H1 (cell line): ENCODE data around the gene FAAH2. TPM values are rescaled to one million over a fixed set of nuclear protein-coding genes. Genes with fewer than 3 reads are reported as not detected.

Source experiments
- BACH1 ChIP-seq: IDR thresholded peaks from 2 replicates; pipeline ENCODE4 v1.6.1; 2012; ENCODE audit warnings: low read length, improper control_type of control experiment
- CEBPB ChIP-seq: IDR thresholded peaks from 2 replicates; pipeline ENCODE4 v1.6.1; 2012; ENCODE audit warnings: low read depth, low read length
- EZH2 ChIP-seq: fragments of 200-600 bp; sonication (generic); IDR thresholded peaks from 2 replicates; pipeline ENCODE4 v1.7.1; 2012; ENCODE audit warnings: low read depth, mild to moderate bottlenecking, moderate library complexity, low read length, inconsistent platforms; ENCODE audit not compliant: severe bottlenecking
- HDAC2 ChIP-seq, 2 experiments: fragments of 300-600 bp in 1 of 2; sonication (generic) in 1 of 2; IDR thresholded peaks; 2 replicates each; pipeline ENCODE4 v1.6.1; 2011 to 2012; ENCODE audit warnings: low read depth in 2 of 2, low read length in 2 of 2, mild to moderate bottlenecking in 2 of 2, moderate library complexity in 2 of 2, borderline replicate concordance in 1 of 2, inconsistent platforms in 1 of 2
- RAD21 ChIP-seq, 2 experiments: IDR thresholded peaks in 1 of 2; conservative IDR thresholded peaks in 1 of 2; 2 replicates each; pipeline ENCODE4 v1.6.1; 2011; ENCODE audit warnings: low read depth in 2 of 2, low read length in 2 of 2, improper control_type of control experiment in 1 of 2, inconsistent platforms in 1 of 2, mild to moderate bottlenecking in 1 of 2, moderate library complexity in 1 of 2
- polyA plus RNA-seq, 7 experiments: library from polyadenylated mRNA; depleted of rRNA in 3 of 7; stranded (reverse) in 5 of 7; unstranded in 2 of 7; fragments of >200 nt in 5 of 7; fragments of 200-250 nt in 2 of 7; gene quantifications; 1 replicate in 5 of 7; 2 replicates in 1 of 7; 4 replicates in 1 of 7; pipeline versions ENCODE4 v1.2.1 to v1.2.3, GENCODE V29; 2011 to 2013; ENCODE audit warnings: missing spikeins in 2 of 7, mixed read lengths in 2 of 7
- total RNA-seq: library from RNA; stranded (reverse); fragmentation: NEBNext Ultra II Directional; extraction: Animal tissue kit (Norgen Biotek cat#: 25700); gene quantifications from 2 replicates; pipeline ENCODE4 v1.2.1, GENCODE V29; 2021

FAAH2 gene
- total and polyA plus RNA-seq, 2 of the 8 experiments (the other 6 are each of a cell fraction or from before 2014, with no cell fraction given) = 3.6 to 4.4 TPM

DNA sequence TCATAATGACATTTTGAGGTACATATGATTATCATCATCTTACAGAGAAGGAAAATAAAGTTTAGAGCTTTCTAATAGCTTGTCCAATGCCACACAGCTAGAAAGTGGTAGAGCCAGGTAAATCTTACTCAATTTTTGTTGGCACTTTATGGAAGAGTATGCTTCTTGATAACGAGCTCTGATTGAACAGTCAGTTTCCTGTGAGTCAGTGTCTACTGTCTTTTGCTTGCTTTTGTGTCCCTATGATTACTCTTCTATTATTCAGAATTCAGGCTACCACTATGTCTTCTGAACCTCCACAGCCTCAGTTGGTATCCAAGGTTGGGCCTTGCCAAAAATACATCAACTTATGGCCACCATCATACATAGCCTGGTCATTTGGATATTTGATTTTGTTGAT is 2.6 kb downstream of the FAAH2 start (continued):
- TF ChIP-seq HDAC2 (IDR thresholded peaks at IDR 0.05; ENCODE audit: borderline replicate concordance in 1 of 2, low read depth in 2 of 2, low read length in 2 of 2) (no peak), BACH1 (no peak), RAD21 (IDR thresholded peaks at IDR 0.05 in 1 of 2, conservative IDR thresholded peaks at IDR 0.05 in 1 of 2; ENCODE audit: low read depth in 2 of 2, low read length in 2 of 2) (no peak), CEBPB (no peak), EZH2 (no peak)
